DND-41 (cell line): ENCODE measurements around the gene CCSER2.

Experiments used
- ATAC-seq: fragments of 200-7000 bp; cut with Tn5 transposase; 3 replicates; pipeline ENCODE4 v1.9.1; 2021; ENCODE audit warnings: low read depth; ENCODE audit not compliant: insufficient read depth
- DNase-seq: peaks from one replicate; pipeline ENCODE4 v3.0.0-alpha.2; 2020
- H2AFZ ChIP-seq: 2 replicates; pipeline ENCODE4 v1.6.0; 2012; ENCODE audit warnings: low read depth, low read length
- H3K27ac ChIP-seq: 2 replicates; pipeline ENCODE4 v1.5.1; 2012; ENCODE audit warnings: low read length, inconsistent platforms
- H3K27me3 ChIP-seq: fragments of 200-600 bp; sonication (generic); 2 replicates; pipeline ENCODE4 v1.6.0; 2012; ENCODE audit warnings: low read length, mild to moderate bottlenecking, inconsistent platforms; ENCODE audit not compliant: insufficient read depth, poor library complexity
- H3K36me3 ChIP-seq: 2 replicates; pipeline ENCODE4 v1.5.1; 2012; ENCODE audit warnings: low read length, inconsistent platforms; ENCODE audit not compliant: insufficient read depth
- H3K4me1 ChIP-seq: 2 replicates; pipeline ENCODE4 v1.5.1; 2012; ENCODE audit warnings: mild to moderate bottlenecking, low read length; ENCODE audit not compliant: insufficient read depth
- H3K4me2 ChIP-seq: 2 replicates; pipeline ENCODE4 v1.6.0; 2012; ENCODE audit warnings: mild to moderate bottlenecking, moderate library complexity, low read length, inconsistent platforms; ENCODE audit not compliant: insufficient read depth
- H3K4me3 ChIP-seq, 2 experiments: fragments of 200-600 bp in 1 of 2; shearing (Covaris generic) in 1 of 2; 2 replicates each; pipeline ENCODE4 v1.5.1; 2012 to 2016; ENCODE audit warnings: inconsistent platforms in 2 of 2, low read length in 2 of 2, mild to moderate bottlenecking in 2 of 2, low read depth in 1 of 2, moderate library complexity in 1 of 2
- H3K79me2 ChIP-seq: 2 replicates; pipeline ENCODE4 v1.6.0; 2012; ENCODE audit warnings: low read length, inconsistent platforms; ENCODE audit not compliant: insufficient read depth
- H3K9ac ChIP-seq: 2 replicates; pipeline ENCODE4 v1.6.0; 2012; ENCODE audit warnings: low read depth, mild to moderate bottlenecking, inconsistent platforms, low read length, moderate library complexity
- H3K9me3 ChIP-seq: 2 replicates; pipeline ENCODE4 v1.5.1; 2012; ENCODE audit warnings: low read length, moderate library complexity, mild to moderate bottlenecking, inconsistent platforms; ENCODE audit not compliant: insufficient read depth, severe bottlenecking
- H4K20me1 ChIP-seq: 2 replicates; pipeline ENCODE4 v1.6.0; 2012; ENCODE audit warnings: low read length; ENCODE audit not compliant: insufficient read depth
- EZH2 ChIP-seq: IDR thresholded peaks from 3 replicates; pipeline ENCODE4 v1.6.1; 2012; ENCODE audit warnings: borderline replicate concordance, low read depth, mild to moderate bottlenecking, moderate library complexity, low read length, inconsistent platforms; ENCODE audit not compliant: severe bottlenecking
- TF ChIP-seq, protein P1 (sequence below): IDR thresholded peaks from 2 replicates; pipeline ENCODE4 v1.5.1; 2012; ENCODE audit warnings: borderline replicate concordance, low read length, moderate library complexity, mild to moderate bottlenecking; ENCODE audit not compliant: poor library complexity, severe bottlenecking; ENCODE audit errors: extremely low read depth

CCSER2 gene

GRCh38 chr10:84348447-84348846 is 20.1 kb downstream of the CCSER2 start:
- H3K27ac ChIP-seq, result no peak overlapping the region
- H3K27me3 ChIP-seq, result no peaks in the 10 kb centered on the region
- H3K9ac ChIP-seq, result no peak overlapping the region
- peaks cover 37% of the 10 kb centered on the region for H4K20me1 ChIP-seq
- H3K4me2 ChIP-seq, result no peak overlapping the region
- peaks cover 75% of the 10 kb centered on the region for H3K79me2 ChIP-seq
- H3K4me1 ChIP-seq, result peaks cover 6% of the 10 kb centered on the region; the same call in 1 of the 2 replicates
- TF ChIP-seq EZH2, result no peak
- TF ChIP-seq, protein P1, sequence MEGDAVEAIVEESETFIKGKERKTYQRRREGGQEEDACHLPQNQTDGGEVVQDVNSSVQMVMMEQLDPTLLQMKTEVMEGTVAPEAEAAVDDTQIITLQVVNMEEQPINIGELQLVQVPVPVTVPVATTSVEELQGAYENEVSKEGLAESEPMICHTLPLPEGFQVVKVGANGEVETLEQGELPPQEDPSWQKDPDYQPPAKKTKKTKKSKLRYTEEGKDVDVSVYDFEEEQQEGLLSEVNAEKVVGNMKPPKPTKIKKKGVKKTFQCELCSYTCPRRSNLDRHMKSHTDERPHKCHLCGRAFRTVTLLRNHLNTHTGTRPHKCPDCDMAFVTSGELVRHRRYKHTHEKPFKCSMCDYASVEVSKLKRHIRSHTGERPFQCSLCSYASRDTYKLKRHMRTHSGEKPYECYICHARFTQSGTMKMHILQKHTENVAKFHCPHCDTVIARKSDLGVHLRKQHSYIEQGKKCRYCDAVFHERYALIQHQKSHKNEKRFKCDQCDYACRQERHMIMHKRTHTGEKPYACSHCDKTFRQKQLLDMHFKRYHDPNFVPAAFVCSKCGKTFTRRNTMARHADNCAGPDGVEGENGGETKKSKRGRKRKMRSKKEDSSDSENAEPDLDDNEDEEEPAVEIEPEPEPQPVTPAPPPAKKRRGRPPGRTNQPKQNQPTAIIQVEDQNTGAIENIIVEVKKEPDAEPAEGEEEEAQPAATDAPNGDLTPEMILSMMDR, result no peak
- DNase-seq (no peak), ATAC-seq (no peak)
- no peak overlapping the region for H3K4me3 ChIP-seq
- no peaks in the 10 kb centered on the region for H3K36me3 ChIP-seq
- H3K9me3 ChIP-seq, result no peaks in the 10 kb centered on the region
- H2AFZ ChIP-seq, result no peak overlapping the region

- no peak for ATAC-seq
- H3K9ac ChIP-seq, result no peak overlapping the region
- H4K20me1 ChIP-seq, result peaks cover 36% of the 10 kb centered on the region
- no peaks in the 10 kb centered on the region for H3K36me3 ChIP-seq
- no peak overlapping the region for H2AFZ ChIP-seq
- no peak overlapping the region for H3K27ac ChIP-seq
- no peak overlapping the region for H3K4me2 ChIP-seq
- no peaks in the 10 kb centered on the region for H3K27me3 ChIP-seq
- DNase-seq, result no peak
- peaks cover 6% of the 10 kb centered on the region; the same call in 1 of the 2 replicates for H3K4me1 ChIP-seq
- no peaks in the 10 kb centered on the region for H3K9me3 ChIP-seq
- peaks cover 75% of the 10 kb centered on the region for H3K79me2 ChIP-seq
- TF ChIP-seq, protein P1, result no peak
- no peak overlapping the region for H3K4me3 ChIP-seq
These were observed 20.5 kb downstream of the CCSER2 start for GRCh38 chr10:84348860-84349259.

GRCh38 chr10:84352251-84352842 is 24.0 kb downstream of the CCSER2 start:
- Histone ChIP-seq H3K4me2 (no peak overlapping the region), H3K27me3 (no peaks in the 10 kb centered on the region), H3K27ac (no peak overlapping the region), H4K20me1 (peaks cover 39% of the 10 kb centered on the region), H2AFZ (no peak overlapping the region), H3K9me3 (no peaks in the 10 kb centered on the region), H3K9ac (no peak overlapping the region), H3K4me3 (no peak overlapping the region), H3K36me3 (no peaks in the 10 kb centered on the region), H3K4me1 (peaks cover 7% of the 10 kb centered on the region; the same call in 1 of the 2 replicates), H3K79me2 (peaks cover 78% of the 10 kb centered on the region)
- ATAC-seq (peak; percentile 77), DNase-seq (peak; percentile 70)
- TF ChIP-seq, protein P1, result peak; percentile 84
- no peak for TF ChIP-seq EZH2
